HL-60 (cell line): Measurements from ENCODE around the gene AGAP1.

ENCODE experiments used
- DNase-seq, 2 experiments: peaks; one replicate each; pipeline ENCODE4 v3.0.0-alpha.2; 2010 to 2020; ENCODE audit warnings: low read depth in 1 of 2, low spot score in 1 of 2
- H3K27ac ChIP-seq: fragments of 250-450 bp; sonication (Bioruptor Pico); replicated peaks from 2 replicates; pipeline ENCODE4 v1.5.1; 2020; ENCODE audit warnings: mild to moderate bottlenecking, moderate library complexity
- H3K27me3 ChIP-seq: fragments of 250-450 bp; sonication (Bioruptor Pico); 2 replicates; pipeline ENCODE4 v1.5.1; 2021; ENCODE audit warnings: mild to moderate bottlenecking, moderate library complexity; ENCODE audit not compliant: insufficient read depth, poor library complexity, severe bottlenecking
- H3K4me3 ChIP-seq: replicated peaks from 2 replicates; pipeline ENCODE4 v1.5.1; 2011; ENCODE audit warnings: mild to moderate bottlenecking, control low read depth, low read length; ENCODE audit not compliant: insufficient read depth
- GABPA ChIP-seq: IDR thresholded peaks from 2 replicates; pipeline ENCODE4 v1.6.1; 2012; ENCODE audit warnings: low read depth
- POLR2AphosphoS5 ChIP-seq: IDR thresholded peaks from 2 replicates; pipeline ENCODE4 v1.6.1; 2012; ENCODE audit warnings: low read depth
- SPI1 ChIP-seq: IDR thresholded peaks from 2 replicates; pipeline ENCODE4 v1.6.1; 2012; ENCODE audit warnings: low read depth, mild to moderate bottlenecking, borderline replicate concordance
- TF ChIP-seq, protein P1 (sequence below): IDR thresholded peaks from one replicate; pipeline ENCODE4 v1.5.1; 2011; ENCODE audit warnings: low read length, control low read depth, inconsistent platforms; ENCODE audit not compliant: insufficient read depth
- TF ChIP-seq, protein P2 (sequence below): IDR thresholded peaks from 2 replicates; pipeline ENCODE4 v1.6.1; 2012; ENCODE audit warnings: low read depth; ENCODE audit not compliant: insufficient replicate concordance

The AGAP1 gene

DNA sequence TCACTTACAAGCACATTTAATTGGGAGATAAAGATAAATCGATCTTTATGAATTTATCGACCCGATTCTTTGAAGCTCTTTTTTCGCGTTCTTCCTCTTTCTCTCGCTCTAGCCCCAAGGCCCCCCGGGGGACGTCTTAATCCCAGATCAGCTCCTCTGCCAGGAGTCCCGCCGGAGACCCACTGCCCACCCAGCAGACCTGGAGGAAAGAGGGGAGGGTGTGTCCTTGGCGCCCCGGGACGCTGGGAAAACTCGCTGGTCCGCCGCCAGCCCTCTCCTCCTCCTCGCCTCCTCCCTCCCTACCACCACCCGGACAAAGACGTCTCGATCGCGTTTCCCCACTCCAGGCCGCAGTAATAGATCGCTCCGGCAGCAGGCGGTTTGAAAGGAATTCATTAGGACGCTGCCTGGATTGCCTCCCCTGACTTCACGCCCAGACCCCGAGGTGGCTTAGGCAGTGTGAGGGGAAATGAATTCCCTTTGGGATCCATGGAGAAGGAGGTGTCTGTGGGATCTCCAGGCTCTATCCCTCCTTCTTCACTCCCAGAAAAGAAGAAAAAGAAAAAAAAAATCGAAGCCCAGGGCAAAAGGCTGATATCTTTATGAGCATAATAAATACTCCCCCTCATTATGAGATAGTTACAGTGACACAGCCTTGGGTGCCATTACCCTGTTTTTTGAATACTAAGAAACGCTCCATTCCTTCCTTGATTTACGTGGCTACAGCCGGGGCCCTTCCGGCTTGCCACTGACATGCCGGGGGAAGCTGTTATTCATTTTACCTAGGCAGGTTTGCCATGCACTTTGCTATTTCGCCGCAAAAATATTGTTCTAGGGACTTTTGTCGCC lies 676.1 kb downstream of the AGAP1 start:
- Histone ChIP-seq H3K4me3 (no peak overlapping the region), H3K27ac (no peak overlapping the region), H3K27me3 (peaks cover 70% of the 10 kb centered on the region)
- DNase-seq, result no peak
- TF ChIP-seq, protein P1, sequence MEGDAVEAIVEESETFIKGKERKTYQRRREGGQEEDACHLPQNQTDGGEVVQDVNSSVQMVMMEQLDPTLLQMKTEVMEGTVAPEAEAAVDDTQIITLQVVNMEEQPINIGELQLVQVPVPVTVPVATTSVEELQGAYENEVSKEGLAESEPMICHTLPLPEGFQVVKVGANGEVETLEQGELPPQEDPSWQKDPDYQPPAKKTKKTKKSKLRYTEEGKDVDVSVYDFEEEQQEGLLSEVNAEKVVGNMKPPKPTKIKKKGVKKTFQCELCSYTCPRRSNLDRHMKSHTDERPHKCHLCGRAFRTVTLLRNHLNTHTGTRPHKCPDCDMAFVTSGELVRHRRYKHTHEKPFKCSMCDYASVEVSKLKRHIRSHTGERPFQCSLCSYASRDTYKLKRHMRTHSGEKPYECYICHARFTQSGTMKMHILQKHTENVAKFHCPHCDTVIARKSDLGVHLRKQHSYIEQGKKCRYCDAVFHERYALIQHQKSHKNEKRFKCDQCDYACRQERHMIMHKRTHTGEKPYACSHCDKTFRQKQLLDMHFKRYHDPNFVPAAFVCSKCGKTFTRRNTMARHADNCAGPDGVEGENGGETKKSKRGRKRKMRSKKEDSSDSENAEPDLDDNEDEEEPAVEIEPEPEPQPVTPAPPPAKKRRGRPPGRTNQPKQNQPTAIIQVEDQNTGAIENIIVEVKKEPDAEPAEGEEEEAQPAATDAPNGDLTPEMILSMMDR, result no peak
- TF ChIP-seq POLR2AphosphoS5 (no peak), SPI1 (no peak), GABPA (no peak)
- TF ChIP-seq, protein P2, sequence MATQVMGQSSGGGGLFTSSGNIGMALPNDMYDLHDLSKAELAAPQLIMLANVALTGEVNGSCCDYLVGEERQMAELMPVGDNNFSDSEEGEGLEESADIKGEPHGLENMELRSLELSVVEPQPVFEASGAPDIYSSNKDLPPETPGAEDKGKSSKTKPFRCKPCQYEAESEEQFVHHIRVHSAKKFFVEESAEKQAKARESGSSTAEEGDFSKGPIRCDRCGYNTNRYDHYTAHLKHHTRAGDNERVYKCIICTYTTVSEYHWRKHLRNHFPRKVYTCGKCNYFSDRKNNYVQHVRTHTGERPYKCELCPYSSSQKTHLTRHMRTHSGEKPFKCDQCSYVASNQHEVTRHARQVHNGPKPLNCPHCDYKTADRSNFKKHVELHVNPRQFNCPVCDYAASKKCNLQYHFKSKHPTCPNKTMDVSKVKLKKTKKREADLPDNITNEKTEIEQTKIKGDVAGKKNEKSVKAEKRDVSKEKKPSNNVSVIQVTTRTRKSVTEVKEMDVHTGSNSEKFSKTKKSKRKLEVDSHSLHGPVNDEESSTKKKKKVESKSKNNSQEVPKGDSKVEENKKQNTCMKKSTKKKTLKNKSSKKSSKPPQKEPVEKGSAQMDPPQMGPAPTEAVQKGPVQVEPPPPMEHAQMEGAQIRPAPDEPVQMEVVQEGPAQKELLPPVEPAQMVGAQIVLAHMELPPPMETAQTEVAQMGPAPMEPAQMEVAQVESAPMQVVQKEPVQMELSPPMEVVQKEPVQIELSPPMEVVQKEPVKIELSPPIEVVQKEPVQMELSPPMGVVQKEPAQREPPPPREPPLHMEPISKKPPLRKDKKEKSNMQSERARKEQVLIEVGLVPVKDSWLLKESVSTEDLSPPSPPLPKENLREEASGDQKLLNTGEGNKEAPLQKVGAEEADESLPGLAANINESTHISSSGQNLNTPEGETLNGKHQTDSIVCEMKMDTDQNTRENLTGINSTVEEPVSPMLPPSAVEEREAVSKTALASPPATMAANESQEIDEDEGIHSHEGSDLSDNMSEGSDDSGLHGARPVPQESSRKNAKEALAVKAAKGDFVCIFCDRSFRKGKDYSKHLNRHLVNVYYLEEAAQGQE, result no peak

DNA sequence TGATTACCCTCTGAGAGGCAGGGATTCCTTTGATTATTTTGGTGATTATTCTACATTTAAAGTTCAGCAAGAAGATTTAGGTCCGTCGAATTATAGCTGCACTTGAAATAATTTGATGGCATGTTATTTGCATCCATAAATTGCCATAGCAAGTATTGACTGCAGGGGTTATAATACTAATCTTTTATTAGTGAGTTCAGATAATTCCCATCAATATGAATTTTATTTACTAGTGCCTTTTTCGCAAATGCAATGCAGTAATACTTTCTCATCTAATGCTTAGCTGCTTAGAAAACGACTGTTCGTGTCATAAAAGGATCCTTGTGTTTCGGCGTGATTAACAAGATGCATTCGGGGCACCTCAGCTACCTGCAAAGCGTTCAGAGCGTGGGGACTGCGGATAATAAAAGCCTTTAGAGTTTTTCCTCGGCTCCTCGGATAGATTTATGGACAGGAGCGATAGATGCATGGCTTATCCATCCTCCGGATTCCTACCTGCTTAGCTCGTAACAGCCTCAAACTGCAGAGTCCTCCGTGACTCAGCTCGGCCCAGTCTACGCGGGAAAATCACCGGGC lies 676.8 kb downstream of the AGAP1 start:
- no peak for DNase-seq
- Histone ChIP-seq H3K27me3 (peaks cover 63% of the 10 kb centered on the region), H3K4me3 (no peak overlapping the region), H3K27ac (no peak overlapping the region)
- TF ChIP-seq, protein P1, result no peak
- no peak for TF ChIP-seq POLR2AphosphoS5
- TF ChIP-seq, protein P2, result no peak
- TF ChIP-seq GABPA, result no peak
- no peak for TF ChIP-seq SPI1

DNA sequence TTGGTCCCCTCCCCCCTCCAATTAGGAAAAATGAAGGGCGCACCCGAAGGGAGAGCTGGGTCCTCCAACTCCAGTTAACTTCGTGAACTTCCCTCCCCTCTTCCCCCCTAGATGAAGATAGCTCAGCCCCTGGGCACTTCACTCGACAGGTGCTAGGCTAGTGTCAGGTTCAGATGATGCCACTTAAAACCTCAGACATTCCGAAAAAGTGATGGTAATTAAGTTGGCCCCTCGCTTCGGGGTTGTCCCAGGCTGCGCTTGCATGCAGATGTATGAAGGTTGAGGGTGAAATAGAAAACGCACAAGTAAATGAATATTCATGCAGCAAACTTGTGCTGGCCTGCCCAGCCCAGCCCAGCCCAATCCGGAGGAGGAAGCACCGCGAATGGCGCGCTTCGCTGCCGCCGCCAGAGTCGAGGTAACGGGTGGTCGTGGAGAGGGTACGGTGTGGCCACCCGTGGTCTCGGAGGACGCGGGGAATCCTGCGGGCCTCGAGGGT lies 677.4 kb downstream of the AGAP1 start:
- TF ChIP-seq POLR2AphosphoS5 (no peak), SPI1 (no peak), GABPA (no peak)
- TF ChIP-seq, protein P1, result no peak
- TF ChIP-seq, protein P2, result no peak
- H3K4me3 ChIP-seq, result no peak overlapping the region

More for the DNA sequence above, 677.4 kb downstream of the AGAP1 start:
- Histone ChIP-seq H3K27me3 (peaks cover 57% of the 10 kb centered on the region), H3K27ac (no peak overlapping the region)
- no peak for DNase-seq
